ENCODE measurements around the gene TMEM82.
"Not testable (repeated sequence)": the region's sequence is repeated elsewhere in the genome, so short reads cannot be mapped to it uniquely, and the experiment has no call there.

GRCh38 chr1:15699321-15699720, 43.0 kb upstream of the TMEM82 start:
- not testable (repeated sequence) for TF ChIP-seq CTCF (conservative IDR thresholded peaks at IDR 0.05; ENCODE audit: low read depth, low read length); EZH2 (IDR thresholded peaks at IDR 0.05; ENCODE audit: borderline replicate concordance, low read depth, low read length, poor library complexity, severe bottlenecking)

Data from A673 (cell line).